Gastroesophageal sphincter (tissue), 3 donors: Measurements from ENCODE around the gene ATF7IP.

ENCODE experiments used
- CTCF ChIP-seq, 4 experiments: fragments of 200-600 bp in 2 of 4; fragments of 450-650 bp in 2 of 4; sonication (generic) in 1 of 4; IDR thresholded peaks; one replicate each; pipeline ENCODE4 v1.5.1; 2017 to 2019; ENCODE audit warnings: antibody characterized with exemption in 4 of 4, mild to moderate bottlenecking in 2 of 4, moderate library complexity in 2 of 4
- POLR2A ChIP-seq, 2 donors: fragments of 450-650 bp; IDR thresholded peaks; one replicate each; pipeline ENCODE4 v1.6.1; 2017; ENCODE audit warnings: antibody characterized with exemption in 2 of 2, mild to moderate bottlenecking in 2 of 2, moderate library complexity in 1 of 2
- POLR2AphosphoS5 ChIP-seq: sonication (generic); formaldehyde crosslinking; IDR thresholded peaks from one replicate; pipeline ENCODE4 v1.6.1; 2017; ENCODE audit warnings: antibody characterized with exemption

GRCh38 chr12:14340371-14340770 is 25.1 kb upstream of the ATF7IP start:
- no peak for TF ChIP-seq POLR2AphosphoS5
- no peak for TF ChIP-seq CTCF (IDR thresholded peaks at IDR 0.05)
- no peak for TF ChIP-seq POLR2A (IDR thresholded peaks at IDR 0.05)
